NCI-H2081 (cell line): ENCODE results near the gene ABCC4.
"Not testable (repeated sequence)": the region's sequence is repeated elsewhere in the genome, so short reads cannot be mapped to it uniquely, and the experiment has no call there.

Source experiments
- DNase-seq, 2 experiments: peaks; one replicate each; lab custom pipeline; 2025; lab: John Stamatoyannopoulos, UW

ABCC4 gene

DNA sequence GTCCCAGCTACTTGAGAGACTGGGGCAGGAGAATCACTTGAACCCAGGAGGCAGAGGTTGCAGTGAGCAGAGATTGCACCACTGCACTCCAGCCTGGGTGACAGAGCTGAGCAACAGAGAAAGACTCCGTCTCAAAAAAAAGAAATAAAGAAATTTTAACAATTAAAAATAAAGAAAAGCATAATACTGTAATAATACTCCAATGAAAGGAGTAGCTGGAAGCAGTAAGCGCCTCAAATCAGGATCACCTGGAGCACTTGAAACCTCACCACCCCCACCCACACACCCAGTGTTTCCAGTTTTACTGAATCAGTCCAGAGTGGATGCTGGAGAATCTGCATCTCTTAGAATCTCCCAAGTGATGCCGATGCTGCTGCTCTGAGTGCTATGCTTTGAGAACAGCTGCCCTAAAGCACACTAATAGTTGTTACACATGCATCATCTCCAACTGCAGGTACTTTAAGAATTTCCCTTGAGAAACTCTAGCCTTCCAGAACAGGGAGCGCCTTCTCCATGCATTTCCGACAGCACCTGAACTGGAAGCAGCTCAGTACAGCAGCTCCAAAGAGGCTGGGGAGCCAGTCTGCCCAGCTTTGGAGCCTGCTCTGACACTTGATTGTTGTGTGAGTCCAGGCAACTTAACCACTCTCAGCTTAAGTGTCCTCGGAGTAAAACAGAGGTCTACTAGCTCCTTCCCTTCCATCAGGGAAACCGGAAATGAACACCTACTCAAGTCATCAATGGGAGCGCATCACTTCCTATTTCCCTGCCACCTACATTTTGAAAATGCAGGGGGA is 2.9 kb downstream of the ABCC4 start:
- DNase-seq: no peak

DNA sequence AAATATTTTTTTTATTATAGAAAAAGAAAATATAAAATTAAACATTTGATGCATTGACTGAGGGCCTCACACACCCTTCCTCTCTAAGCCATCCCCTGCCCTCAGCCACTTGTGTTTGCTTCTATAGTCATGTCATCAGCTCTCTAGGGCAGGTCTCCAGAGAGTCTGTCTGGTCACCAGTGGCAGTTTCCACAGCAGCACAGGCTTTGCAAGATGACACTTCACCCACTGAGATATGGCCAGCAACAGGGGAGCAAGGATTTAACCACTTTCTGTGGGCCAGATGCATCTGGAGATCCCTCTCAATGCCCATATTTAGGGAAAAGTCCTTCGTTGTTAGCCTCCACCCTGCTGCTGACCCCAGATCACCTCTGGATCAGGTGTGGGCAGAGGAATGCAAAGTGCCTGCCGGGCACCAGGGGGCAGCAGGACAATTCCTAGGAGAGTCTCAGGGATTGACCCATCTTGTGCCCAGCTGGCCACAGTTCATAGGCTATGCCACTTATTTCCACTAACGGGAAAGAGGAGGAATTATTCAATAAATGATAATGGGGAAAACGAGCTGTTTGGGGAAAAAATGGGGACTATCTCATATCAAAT is 4.8 kb downstream of the ABCC4 start:
- no peak for DNase-seq

DNA sequence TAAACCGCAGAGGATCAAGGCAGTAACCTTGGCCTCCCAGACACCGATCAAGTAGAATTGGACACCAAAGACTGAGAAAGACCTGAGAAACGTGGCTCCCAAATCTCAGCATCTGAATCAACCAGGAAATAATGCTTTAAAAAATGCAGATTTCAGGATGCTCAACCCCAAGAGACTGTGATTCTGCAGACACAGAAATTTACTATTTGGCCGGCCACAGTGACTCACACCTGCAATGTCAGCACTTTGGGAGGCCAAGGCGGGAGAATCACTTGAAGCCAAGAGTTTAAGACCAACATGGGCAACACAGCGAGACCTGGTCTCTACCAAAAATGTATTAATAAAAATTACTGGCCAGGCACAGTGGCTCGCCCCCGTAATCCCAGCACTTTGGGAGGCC is 6.2 kb downstream of the ABCC4 start:
- no peak for DNase-seq

DNA sequence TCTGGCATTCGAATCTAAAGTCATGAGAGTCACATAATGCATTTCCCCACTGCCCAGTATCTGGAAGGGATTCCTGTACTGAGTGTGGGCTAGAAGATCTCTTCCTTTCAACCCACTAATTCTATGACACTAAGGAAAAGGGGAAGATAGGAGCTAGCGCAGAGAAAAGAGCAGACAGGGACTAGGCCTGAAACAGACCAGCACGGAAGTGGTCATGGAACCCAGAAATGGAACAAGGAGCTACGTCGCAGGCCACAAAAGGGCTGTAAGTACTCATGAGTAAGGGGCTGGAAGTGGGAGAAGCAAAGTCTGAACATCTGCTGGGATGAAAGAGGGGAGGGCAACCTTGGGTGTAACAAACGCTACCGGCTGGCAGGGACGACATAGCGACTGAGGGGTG is 8.6 kb downstream of the ABCC4 start:
- DNase-seq: no peak

DNA sequence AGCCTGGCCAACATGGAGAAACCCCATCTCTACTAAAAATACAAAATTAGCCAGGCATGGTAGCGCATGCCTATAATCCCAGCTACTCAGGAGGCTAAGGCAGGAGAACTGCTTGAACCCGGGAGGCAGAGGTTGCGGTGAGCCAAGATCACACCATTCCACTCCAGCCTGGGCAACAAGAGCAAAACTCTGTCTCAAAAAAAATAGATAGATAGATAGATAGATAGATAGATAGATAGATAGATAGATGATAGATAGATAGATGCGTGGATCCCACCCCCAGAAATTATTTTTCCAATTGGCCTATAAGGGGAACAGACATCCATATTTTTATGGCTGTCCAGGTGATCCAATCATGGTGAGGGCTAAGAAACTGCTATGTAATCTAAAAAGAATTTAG is 11.3 kb downstream of the ABCC4 start:
- DNase-seq: not testable (repeated sequence)

DNA sequence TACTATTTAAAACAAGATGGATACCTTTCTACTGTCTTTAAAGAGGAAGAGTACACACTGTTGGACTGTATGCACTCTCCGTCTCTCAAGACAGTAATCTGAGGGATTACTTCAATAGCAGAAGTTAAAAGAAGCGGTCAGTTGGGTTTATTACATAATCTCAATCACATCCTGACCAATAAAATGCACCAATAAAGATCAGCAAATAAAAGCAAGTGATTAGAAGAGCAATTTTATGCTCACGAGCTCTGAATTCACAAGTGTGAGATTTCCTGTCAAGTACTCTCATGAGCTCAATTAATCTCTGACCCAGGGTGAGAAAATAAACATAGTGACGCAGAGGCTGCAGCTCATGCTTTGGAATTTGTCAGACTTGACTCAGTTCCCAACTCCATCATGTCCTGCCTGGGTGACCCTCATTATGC is 12.2 kb downstream of the ABCC4 start:
- no peak for DNase-seq

DNA sequence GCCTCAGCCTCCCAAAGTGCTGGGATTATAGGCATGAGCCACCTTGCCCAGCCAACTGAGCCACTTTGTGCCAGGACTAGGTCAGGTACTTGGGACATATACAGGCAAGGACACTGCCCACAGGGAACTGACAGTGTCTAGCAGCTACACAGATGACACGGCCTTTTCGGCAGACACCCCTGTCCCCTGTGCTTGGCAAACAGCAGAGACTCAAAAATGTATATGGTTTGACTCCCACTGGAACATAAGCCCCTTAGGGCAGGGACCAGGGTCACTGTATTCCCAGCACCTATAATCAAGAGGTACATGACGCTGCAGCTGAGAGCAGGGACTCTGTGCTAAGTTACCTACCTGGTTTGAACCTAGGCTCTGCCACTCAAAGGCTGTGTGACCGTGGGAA is 16.8 kb downstream of the ABCC4 start:
- no peak for DNase-seq

DNA sequence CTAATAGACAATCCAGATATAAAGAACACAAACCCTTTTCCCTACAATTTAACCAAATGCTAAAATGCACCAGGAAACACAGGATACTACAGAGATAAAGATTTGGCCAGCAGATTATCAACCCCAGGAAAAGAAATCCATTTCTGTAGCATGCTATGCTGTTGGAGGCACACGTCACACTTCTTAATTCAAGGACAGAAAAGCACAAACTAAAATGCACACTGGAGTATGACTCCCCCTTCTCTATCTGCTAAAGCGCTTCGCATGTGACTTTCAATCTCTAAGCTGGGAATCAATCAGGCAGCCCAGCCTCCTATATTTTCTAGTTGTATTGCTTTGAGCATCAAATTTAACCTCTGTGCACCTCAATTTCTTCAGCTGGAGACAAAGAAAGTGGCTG is 22.2 kb downstream of the ABCC4 start:
- no peak for DNase-seq

DNA sequence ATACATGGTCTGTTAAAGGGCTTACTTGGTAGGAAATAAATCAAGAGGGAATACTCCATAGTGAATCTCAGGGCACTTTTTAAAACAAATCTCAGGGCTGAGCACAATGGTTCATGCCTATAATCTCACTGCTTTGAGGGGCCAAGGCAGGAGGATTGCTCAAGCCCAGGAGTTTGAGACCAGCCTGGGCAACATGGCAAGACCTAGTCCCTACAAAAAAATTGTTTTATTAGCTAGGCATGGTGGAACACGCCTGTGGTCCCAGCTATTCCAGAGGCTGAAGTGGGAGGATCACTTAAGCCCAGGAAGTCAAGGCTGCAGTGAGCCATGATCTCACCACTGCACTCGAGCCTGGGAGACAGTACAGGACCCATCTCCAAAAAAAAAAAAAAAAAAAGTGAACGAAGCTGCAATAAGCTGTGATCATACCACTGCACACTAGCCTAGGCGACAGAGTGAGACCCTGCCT is 25.2 kb downstream of the ABCC4 start:
- no peak for DNase-seq

DNA sequence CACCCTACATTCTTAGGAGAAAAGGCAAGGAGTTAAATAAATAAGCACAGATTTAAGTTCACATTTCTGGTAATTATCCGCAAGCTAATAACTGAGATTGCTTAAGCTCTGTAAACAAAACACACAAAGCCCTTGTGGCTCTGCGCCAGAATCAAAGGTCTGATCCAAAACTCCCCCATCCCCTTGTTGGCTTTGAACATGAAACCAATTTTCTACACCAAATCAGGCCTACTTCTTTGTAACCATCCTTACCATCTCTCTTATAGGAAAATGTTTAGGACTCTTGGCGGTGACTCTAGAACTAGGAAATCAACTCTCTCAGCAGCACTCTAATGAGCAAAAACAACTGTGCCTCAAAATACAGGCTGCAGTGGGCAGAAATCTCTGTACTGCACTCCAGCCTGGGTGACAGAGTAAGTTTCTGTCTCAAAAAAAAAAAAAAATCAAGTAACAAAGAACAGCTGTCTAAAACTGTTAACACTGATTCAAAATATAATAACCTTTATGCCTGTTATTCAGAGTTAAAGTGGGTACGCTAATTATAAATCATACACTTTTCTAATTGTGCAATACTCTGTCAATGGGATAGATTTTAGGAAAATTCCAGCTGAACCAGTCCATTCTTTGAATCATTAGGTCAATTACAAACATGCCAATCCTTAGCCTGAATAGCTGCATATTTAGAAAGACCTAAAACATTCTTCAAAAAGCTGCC is 25.8 kb downstream of the ABCC4 start:
- peak; percentile 19 to 61 for DNase-seq

DNA sequence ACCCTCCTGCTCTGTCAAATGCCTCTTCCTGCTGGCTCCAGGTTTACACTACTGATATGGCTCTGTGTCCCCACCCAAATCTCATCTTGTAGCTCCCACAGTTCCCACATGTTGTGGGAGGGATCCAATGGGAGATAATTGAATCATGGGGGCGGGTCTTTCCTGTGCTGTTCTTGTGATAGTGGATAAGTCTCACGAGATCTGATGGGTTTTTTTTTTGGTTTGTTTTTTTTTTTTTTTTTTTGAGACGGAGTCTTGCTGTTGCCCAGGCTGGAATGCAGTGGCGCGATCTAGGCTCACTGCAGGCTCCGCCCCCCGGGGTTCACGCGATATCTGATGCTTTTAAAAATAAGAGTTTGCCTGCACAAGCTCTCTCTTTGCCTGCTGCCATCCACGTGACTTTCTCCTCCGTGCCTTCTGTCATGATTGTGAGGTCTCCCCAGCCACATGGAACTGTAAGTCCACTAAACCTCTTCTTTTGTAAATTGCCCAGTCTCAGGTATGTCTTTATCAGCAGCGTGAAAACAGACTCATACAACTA is 27.6 kb downstream of the ABCC4 start:
- DNase-seq: not testable (repeated sequence)

DNA sequence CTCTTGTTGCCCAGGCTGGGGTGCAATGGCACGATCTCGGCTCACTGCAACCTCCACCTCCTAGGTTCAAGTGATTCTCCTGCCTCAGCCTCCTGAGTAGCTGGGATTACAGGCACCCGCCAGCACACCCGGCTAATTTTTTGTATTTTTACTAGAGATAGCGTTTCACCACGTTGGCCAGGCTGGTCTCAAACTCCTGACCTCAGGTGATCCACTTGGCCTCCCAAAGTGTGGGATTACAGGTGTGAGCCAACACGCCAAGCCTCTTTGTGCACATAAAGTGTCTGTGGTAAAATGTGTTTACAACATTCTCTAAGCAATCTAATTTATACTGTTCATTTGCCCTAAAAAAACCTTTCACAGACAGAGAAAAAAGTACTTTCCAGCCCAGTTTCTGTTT is 29.2 kb downstream of the ABCC4 start:
- not testable (repeated sequence) for DNase-seq

DNA sequence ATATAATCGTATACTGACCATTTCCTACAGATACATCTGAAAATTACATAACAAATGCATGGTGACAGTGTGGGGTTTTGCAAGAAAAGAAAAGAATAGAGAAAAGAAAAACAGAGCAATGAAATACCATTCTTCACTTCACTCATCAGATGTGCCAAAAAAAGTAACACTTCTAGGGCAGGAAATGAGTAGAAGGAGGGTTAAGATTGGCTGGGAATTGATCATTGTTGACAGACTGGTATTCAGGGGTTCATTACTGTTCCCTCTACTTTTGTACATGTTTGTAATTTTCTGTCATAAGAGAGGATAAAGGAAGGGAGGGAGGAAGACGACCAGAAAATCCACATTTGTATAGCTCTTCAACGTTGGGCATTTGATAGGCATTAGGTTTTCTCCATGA is 31.5 kb downstream of the ABCC4 start:
- DNase-seq: no peak

DNA sequence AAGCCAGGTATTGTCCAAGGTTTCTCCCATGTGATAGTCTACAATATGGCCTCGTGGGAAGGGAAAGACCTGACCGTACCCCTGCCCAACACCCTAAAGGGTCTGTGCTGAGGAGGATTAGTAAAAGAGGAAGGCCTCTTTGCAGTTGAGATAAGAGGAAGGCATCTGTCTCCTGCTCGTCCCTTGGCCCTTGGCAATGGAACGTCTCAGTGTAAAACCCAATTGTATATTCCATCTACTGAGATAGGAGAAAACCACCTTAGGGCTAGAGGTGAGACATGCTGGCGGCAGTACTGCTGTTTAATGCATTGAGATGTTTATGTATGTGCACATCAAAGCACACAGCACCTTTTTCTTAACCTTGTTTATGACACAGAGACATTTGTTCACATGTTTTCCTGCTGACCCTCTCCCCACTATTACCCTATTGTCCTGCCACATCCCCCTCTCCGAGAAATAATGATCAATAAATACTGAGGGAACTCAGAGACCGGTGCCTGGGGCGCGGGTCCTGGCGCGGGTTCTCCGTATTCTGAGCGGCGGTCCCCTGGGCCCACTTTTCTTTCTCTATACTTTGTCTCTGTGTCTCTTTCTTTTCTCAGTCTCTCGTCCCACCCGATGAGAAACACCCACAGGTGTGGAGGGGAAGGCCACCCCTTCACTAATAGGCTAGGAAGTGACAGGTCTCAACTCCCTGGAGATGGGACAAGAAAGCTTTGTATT is 32.7 kb downstream of the ABCC4 start:
- DNase-seq: not testable (repeated sequence)

DNA sequence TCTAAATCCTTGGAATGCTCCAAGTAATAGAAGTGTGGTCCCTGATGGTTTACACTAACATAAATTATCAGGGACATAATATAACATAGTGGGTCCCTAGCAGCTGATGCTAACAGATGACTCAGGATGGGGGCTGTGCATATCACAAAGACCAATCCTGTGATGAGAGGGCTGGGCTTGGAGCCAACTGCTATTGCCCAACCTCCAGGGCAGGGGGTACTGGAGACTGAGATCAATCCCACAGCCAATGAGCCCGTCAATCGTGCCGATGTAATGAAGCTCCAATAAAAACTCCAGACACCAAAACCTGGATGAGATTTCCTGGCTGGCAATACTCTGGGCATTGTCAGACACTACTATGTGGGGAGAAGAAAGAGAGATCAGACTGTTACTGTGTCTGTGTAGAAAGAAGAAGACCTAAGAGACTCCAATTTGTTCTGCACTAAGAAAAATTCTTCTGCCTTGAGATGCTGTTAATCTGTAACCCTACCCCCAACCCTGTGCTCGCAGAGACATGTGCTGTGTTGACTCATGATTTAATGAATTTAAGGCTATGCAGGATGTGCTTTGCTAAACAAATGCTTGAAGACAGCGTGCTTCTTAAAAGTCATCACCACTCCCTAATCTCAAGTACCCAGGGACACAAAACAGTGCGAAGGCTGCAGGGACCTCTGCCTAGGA is 33.4 kb downstream of the ABCC4 start:
- DNase-seq: no peak

DNA sequence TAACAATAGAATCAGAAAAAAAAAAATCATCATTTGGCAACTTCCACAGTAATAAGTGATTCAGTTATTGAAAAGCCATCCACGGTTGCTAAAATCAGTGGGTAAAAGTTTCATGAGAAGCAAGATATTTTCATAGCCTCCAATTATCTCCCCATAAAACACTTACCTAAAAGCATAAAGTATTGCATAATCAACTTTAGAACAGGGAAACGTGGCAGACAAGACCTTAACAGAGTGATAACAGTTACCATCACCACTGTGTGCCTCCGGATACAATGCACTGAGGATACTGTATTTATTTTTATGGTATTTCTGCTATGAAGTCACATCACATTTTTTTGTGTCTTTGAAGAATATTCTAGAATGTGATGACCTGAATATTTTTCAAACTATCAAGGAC is 37.0 kb downstream of the ABCC4 start:
- DNase-seq: no peak

DNA sequence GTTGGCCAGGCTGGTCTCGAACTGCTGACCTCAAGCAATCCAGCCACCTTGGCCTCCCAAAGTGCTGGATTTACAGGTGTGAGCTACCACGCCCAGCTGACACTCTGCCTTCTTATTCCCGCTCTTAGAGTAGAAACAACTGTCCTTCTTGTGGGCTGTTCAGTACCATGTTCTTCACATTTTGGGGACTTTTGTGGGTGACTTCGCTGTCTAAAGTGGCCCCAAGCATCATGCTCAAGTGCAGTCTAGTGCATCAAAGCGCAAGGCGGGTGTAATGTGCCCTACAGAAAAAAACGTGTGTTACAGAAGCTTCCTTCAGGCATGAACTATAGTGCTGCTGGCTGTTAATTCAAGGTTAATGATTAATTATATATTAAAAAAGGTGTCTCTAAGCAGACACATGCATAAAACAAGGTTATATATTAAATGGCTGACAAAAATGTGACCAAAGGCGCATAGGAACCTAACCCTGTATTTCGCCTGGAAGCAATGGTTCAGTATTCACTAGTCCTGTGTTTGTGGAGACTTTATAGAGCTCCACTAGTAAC is 38.3 kb downstream of the ABCC4 start:
- no peak for DNase-seq

DNA sequence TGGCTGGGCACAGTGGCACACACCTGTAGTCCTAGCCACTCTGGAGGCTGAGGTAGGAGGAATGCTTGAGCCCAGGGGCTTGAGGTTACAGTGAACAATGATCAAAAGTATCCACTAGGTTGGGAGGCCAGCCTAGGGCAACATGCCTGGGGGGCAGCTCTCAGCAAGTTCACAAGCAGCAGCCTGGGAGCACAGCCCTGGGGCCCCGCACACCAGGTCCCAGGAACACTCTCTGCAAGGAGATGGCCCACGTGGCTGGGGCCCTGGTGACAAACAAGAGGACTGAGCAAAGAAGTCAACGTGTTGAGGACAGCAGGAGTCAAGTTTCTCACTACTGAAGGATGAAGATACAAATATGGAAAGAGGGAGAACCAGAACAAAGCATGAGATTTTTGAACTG is 39.3 kb downstream of the ABCC4 start:
- DNase-seq: no peak

DNA sequence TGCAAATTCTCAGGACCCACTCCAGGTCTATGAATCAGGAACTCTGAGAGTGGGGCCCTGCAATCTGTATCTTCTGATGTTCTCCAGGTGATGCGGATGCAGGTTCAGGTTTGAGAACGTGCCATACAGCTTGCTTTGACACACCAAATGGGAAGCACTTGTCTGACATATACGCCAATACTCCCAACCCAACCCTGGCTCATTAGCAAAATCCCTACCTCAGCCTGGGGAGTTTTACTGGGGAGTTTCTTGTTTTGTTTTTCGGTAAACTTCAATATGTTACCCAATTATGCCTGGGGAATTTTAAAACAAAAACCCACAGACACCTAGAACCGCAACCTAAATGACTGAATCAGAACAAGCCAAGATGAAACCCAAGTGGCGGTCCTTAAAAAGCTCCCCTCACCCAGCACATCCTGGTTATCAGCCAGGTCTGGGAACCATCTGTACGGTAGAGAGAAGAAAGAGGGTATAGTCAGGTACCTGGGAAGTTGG is 41.2 kb downstream of the ABCC4 start:
- no peak for DNase-seq

DNA sequence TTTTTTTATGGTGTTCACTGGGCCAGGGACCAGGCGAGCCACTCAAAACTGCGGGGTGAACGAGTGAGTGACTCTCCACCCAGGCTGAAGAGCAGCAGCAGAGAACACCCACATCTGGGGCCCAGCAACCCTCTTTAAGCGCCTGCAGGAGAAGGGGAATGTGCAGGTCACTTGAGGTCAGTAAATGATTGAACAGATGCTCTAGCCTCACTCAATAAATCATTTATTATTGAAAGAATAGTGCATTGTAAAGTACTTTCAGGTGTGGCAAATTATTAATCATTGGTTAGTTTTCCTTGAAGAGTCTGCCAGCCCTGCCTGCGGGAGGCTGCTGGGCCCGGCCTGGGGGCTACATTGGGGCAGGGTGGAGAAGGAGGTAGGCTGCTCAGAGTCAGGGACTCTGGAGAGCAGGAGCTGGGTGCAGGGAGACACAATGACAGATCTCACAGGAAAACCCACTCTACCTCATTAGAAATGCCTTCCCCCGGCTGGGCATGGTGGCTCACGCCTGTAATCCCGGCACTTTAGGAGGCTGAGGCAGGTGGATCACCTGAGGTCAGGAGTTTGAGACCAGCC is 42.5 kb downstream of the ABCC4 start:
- no peak for DNase-seq

DNA sequence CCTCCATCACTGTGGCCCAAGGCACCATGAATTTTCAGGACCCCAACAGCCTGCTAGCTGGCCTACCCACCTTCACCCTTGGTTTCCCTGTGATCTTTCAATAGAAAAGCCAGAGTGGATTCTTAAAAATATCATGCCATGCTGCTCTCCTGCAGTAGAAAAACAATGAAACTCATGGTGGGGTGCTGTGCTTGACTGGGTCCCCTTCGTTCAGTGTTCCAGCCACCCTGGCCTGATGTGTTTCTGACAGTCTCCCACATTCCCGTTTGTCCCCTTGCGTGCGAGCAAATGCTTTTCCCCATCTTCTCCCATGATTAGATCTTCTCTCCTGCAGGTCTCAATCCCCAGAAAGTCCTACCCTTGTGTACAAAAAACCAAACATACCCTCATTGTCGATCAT is 43.2 kb downstream of the ABCC4 start:
- no peak for DNase-seq
